AG08395 (cell line): ENCODE results near the gene POU6F2.

ENCODE experiments used
- DNase-seq: peaks from one replicate; pipeline ENCODE4 v3.0.0; 2012; ENCODE audit warnings: mixed read lengths, low spot score

The POU6F2 gene

GRCh38 chr7:39446546-39446945 is 468.8 kb downstream of the POU6F2 start:
- no peak for DNase-seq

GRCh38 chr7:39451901-39452300 is 474.2 kb downstream of the POU6F2 start:
- no peak for DNase-seq

GRCh38 chr7:39453743-39454355 is 476.1 kb downstream of the POU6F2 start:
- peak; percentile 58 for DNase-seq

- DNase-seq = peak; percentile 58
These were observed 480.5 kb downstream of the POU6F2 start for GRCh38 chr7:39458061-39458745.

GRCh38 chr7:39459636-39460035 is 481.9 kb downstream of the POU6F2 start:
- peak; percentile 6 for DNase-seq

- DNase-seq = no peak
These were observed 482.8 kb downstream of the POU6F2 start for GRCh38 chr7:39460486-39460885.

GRCh38 chr7:39461263-39461820 is 483.6 kb downstream of the POU6F2 start:
- no peak for DNase-seq

GRCh38 chr7:39463252-39463651 is 485.5 kb downstream of the POU6F2 start:
- DNase-seq = no peak

- DNase-seq = no peak
These were observed 486.8 kb downstream of the POU6F2 start for GRCh38 chr7:39464350-39465054.

GRCh38 chr7:39465055-39465929 is 487.6 kb downstream of the POU6F2 start:
- DNase-seq = peak; percentile 67

- DNase-seq = no peak
These were observed 490.6 kb downstream of the POU6F2 start for GRCh38 chr7:39468261-39468660.

- DNase-seq = no peak
These were observed 491.2 kb downstream of the POU6F2 start for GRCh38 chr7:39468808-39469374.

GRCh38 chr7:39480901-39481300 is 503.2 kb downstream of the POU6F2 start:
- no peak for DNase-seq

GRCh38 chr7:39488467-39489393 is 511.0 kb downstream of the POU6F2 start:
- no peak for DNase-seq

GRCh38 chr7:39490296-39490695 is 512.6 kb downstream of the POU6F2 start:
- no peak for DNase-seq

- no peak for DNase-seq
These were observed 516.2 kb downstream of the POU6F2 start for GRCh38 chr7:39493934-39494333.

GRCh38 chr7:39501358-39501757 is 523.6 kb downstream of the POU6F2 start:
- no peak for DNase-seq

- DNase-seq = peak; percentile 12
These were observed 527.3 kb downstream of the POU6F2 start for GRCh38 chr7:39504963-39505362.

GRCh38 chr7:39507866-39508551 is 530.3 kb downstream of the POU6F2 start:
- no peak for DNase-seq

- no peak for DNase-seq
These were observed 531.7 kb downstream of the POU6F2 start for GRCh38 chr7:39509436-39509835.
